Fibroblast of gingiva (primary cell): Measurements from ENCODE around the gene PTMS.

Experiments used
- DNase-seq: peaks from one replicate; pipeline ENCODE4 v3.0.0-alpha.2; 2011; ENCODE audit warnings: low read depth

Gene PTMS

DNA sequence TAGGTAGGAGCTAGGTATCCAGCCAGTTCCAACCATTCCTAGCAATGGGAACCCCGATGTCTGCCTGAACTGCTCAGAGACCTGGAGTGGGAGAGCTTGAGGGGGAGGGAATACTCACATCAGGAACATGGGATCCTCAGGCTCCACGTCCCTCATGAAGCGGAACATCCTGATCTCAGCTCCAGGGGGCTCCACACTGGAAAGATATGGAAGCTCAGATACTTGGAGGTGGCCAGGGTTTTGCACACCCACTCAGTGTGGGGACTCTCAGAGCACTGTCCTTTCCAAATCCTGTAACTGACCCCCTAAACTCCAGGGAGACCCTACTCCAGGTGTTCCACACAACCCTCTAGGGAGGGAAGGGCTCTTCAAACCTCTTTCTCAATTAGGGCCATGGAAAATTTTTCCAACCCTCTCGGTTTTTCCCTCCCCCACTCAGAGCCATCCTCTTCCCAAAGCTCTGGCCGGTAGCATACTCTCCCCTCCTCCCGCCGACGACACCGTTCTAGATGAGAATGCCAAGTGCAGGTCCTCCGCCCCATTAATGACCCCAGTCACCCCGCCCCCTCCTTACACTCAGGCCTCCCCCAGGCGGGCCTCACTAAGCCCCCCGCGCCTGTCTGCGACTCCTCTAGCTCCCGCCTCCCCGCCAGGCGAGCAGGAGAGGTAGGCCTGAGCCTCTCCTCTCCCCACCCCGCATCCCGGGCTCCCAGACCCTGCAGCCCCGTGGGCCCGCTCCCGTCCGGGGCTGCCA, 13.8 kb upstream of the PTMS start:
- DNase-seq, result peak; percentile 52

DNA sequence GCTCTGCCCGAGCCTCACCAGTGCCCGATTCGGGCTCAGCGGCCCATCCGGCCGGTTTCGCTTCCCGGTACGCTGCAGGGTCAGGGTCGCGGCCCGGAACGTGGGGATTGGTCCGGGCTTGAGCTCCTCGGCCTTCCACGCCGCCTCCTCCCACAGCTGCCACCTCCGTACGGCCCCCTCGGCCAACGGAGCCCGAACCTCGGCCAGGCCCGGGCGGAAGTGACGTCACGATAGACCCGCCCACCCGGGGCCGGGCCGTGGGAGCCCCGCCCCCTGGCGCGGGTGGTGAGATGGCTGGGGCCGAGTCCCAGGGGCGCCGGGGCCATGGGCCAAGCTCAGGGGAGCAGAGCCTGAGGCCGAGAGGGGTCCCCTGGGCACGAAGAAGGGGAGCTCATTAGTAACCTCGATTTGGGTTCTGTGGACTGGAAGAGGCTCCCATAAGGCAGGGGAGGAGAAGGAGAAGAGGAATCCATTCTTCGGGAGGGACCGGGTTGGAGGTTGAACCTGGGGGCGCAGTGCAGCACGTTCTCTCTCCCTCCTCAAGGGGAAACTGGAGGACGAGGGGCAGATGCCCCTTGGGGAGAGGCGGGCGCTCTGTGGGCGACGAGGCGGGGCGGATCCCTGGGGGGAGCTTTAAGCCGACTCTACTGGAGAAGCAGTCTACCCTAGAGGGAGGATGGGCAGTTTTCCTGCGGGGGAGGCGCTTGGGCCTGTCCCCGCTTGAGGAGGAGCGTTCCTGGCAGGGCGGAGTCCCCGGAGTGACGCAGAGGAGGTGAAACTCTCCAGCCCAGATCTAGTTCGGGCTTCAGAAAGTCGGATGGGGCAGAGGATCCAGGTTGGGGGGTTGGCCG, 13.0 kb upstream of the PTMS start, which contains the start of gene MLF2:
Gene MLF2 (minus strand): TSS at position 221 of the 851 bp plus-strand sequence. CDS start 807 bp downstream, outside the sequence.
- DNase-seq, result peak; percentile 99

GRCh38 chr12:6753772-6754356, 12.3 kb upstream of the PTMS start:
- DNase-seq, result no peak

GRCh38 chr12:6754411-6754810, 11.8 kb upstream of the PTMS start:
- no peak for DNase-seq

DNA sequence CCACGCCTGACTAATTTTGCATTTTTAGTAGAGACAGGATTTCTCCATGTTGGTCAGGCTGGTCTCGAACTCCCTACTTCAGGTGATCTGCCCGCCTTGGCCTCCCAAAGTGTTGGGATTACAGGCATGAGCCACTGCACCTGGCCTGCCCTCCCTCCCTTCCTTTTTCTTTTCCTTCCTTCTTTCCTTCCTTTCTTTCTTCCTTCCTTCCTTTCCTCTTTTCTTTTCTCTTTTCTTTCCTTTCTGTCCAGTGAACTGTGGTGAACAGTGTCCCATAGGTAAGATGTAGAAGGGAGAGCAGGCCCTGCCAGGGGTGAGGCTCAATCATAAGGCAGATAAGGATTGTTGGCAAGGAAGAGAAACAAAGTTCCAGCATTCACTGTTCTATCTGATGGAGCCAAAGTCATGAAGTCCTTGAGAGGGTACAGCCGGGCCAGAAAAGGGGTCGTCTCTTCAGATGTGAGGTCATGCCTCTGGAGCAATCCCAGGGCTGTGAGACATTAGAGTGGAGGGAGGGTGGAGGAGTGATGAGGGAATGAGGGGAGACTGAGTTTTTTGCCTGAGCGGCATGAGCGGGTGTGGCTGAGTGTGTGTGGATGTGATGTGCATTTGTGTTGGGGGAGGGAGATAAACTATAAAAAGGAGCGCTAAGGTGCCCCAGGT, 9.0 kb upstream of the PTMS start:
- DNase-seq, result no peak

GRCh38 chr12:6758506-6759095, 7.6 kb upstream of the PTMS start:
- no peak for DNase-seq

GRCh38 chr12:6759741-6760140, 6.4 kb upstream of the PTMS start:
- no peak for DNase-seq

- DNase-seq, result no peak
Observed at GRCh38 chr12:6763380-6763779, 2.8 kb upstream of the PTMS start.

GRCh38 chr12:6764011-6764828, 1.9 kb upstream of the PTMS start:
- DNase-seq, result peak; percentile 98

DNA sequence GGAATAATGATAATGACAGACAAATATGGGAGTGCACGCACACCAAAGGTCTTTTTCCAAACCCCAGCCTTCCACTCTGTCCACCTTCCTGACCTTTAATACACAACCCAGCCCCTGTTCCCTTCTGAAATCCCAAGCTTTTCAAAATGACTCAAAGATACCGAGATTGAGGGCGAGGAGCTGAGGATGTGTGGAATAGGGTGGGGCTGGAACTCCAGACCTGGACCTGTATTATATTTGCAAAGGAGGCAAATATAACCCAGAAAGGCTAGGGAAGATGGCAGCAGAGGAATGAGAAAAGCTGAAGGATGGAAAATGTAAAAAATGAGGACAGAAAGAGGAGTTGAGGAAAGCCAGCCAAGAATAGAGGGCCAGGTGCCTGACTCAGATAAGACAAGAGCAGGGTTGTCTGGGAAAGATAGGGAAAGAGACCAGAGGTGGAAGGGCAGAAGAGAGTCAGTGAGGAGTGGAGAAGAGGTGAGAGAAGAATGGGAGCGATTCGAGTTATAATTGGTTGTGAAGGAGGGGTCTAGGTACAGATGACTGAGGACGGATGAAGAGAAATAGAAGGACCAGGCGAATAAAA, 1.0 kb upstream of the PTMS start:
- no peak for DNase-seq

DNA sequence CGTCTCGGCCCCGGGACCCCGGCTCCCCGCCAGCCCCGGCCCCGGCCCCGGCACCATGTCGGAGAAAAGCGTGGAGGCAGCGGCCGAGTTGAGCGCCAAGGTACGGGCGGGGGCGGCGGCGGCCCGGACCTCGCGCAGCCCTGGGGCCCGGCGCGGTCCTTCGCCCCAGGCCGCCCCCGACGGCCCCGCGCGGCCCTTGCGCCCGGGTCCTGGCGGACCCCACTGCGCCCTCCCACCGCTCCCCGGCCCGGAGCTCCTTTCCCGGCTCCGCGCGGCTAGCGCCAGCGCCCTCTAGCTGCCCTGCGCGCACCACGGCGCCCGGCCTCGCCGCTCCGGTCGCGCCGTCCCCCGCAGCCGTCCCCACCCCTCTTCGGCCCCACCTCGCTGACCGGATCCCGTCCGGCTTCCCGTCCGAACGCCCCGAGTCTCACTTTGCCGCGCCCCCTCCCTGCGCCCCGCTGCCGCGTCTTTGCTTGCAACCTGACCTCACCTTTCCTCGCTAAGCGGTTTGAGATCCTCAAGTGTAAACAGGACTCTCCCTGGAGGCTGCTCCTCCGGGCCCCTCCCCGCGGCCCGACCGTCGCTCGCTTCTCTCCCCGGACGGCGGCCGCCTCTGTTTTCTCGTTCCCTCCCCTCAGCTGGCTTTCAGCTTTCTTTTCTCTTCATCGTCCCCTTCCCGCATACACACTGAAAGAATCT, 637 bp downstream of the PTMS start:
- DNase-seq, result peak; percentile 67

DNA sequence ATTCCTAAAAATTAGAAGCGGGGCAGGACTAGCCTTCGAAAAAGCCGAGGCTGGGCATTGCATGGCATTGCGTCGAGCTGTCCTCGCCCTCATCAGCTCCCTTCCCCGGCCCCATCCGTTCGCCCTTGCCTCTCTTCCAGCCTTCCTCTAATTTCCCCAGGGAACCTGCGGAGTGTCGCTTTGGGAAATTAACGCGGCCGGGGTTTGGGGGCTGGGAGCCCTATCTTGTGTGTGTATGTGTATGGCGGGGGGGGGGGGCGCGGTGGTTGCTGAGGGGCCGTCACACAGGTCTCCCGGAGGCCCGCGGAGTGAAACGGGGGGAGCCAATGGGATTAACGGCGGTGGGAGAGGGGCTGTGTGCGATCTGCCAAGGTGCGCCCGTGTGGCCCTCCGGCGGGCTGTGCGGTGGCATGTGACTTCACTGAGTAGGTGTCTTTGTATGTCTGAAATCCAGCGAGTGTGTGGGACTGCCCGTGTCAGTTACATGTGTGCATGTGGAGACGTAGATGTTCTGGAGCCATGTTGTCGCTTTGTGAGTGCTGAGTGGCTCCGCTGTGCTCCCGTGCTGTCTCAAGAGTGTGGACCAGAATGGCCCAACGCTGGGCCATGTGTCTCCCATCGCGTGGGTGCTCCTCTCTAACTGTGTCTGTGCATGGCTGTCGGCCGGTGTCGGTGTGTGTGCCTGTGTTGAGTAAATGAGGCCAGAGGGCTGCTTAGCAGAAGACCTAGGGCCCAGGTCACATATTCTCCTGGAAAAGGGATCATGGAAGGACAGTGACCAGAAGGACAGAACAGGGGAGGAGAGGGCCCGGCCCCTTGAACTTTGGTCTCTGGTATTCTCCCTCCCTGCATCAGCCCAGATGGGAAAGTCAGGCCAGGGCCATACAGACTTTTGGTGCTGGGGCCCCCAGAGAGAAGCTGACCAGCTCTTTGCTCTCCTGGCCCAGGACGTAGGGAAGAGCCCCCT, 1.5 kb downstream of the PTMS start:
- DNase-seq, result peak; percentile 16

DNA sequence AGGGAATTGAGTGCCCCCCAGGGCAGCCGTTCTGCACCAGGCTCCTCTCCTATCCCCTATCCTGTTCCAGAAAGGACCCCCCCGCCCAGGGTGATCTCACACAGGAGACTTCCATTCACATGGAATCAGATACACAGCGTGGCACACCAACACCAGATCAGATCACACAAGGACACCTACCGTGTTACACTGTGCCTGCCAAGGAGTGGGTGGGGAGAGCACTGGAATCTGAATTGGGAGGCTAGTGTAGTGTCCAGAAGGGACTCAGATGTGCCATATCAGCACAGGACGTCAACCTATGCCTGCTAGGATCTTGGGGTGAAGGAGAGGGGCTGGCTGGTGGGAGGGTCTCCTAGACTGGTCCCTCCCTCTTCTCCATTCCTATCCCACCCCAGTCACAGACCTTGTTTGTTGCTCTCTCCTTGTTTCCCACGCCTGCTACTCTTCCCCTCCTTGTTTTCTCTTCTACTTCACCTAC, 2.3 kb downstream of the PTMS start:
- no peak for DNase-seq

DNA sequence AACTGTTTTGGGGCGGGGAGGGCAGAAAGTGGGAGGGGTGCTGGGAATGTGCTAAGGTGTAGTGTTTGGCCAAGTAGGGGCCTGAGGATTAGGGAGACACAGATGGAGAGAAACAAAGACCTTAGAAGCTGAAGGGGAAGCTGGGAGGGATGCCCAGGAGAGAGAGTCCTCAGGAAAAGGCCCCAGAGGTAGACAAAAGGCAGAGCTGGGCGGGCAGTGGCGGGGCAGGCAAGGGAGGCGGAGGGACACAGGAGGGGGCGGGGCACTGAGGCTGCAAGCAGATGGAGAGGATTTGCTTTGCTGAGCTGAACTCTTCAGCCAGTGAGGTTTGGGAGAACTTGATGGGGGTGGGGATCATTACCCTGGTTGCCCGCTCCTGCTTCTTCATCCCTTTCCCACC, 2.8 kb downstream of the PTMS start:
- peak; percentile 20 for DNase-seq

DNA sequence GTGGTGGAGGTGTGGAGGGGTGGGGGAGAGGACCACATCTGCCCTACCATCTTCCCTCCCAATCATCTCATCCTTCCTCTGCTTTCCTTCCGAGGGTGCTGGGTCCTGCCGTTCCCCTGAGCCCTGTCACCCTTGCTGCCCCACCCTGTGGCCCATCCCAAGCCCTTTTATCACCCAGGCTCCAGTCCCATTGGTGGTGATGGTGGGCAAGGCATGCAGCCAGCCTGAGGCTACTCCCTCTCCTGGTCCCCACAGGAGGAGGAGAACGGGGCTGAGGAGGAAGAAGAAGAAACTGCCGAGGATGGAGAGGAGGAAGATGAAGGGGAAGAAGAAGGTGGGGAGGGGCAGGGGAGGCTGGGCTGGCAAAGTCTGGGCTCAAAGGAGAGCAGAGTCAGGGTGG, 3.5 kb downstream of the PTMS start:
- DNase-seq, result no peak

GRCh38 chr12:6770094-6770493, 3.9 kb downstream of the PTMS start:
- DNase-seq, result no peak

GRCh38 chr12:6770600-6770999, 4.4 kb downstream of the PTMS start:
- DNase-seq, result no peak

DNA sequence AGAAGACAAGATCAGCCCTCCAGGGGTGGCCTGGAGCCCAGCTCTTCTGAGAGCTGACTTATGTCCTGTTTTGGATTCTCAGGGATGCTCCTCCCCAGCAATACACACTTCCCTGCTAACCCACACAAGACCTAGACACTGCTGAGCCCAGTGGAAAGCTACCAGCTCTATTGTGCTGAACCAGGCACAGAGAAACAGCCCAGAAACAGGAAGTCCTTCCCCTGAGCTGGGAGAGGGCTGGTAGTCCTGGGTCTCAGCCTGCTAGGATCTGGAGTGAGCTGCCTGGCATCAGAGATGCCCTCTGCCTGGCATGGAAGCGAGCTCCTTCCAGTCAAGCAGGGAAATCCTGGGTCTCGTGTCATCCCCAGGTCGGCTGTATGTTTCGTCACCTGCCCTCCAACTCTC, 4.9 kb downstream of the PTMS start:
- no peak for DNase-seq
